ENCODE data around the gene USPL1. TPM values are rescaled to one million over a fixed set of nuclear protein-coding genes. Genes with fewer than 3 reads are reported as not detected.

The USPL1 gene
- polyA plus RNA-seq, 2 of the 4 experiments (the other 2 are of a cell fraction) = 7.6 to 22.7 TPM

GRCh38 chr13:30673669-30674521 lies 56.2 kb downstream of the USPL1 start:
- ChIA-PET CTCF (no interaction called here), POLR2A (no interaction called here)
- Histone ChIP-seq H3K4me3 (peak overlapping the region; percentile 45), H3K4me1 (peaks cover 7% of the 10 kb centered on the region; the same call in 1 of the 3 replicates), H3K9me3 (no peaks in the 10 kb centered on the region), H3K4me2 (peak overlapping the region; percentile 84), H3K27ac (peak overlapping the region; percentile 68 to 89)
- DNase-seq (ENCODE audit: low read depth in 1 of 2, low spot score in 1 of 2) = peak; percentile 55 to 88
- FAIRE-seq = no peak
- peak; percentile 97 for ATAC-seq
- WGBS (ENCODE audit: missing lambda C conversion rate) = 5% methylated on average over 16 of the region's 72 CpGs
- TF ChIP-seq SMC3 (IDR thresholded peaks at IDR 0.05) (peak; percentile 39), HOXA7 (CRISPR knock-in tag; IDR thresholded peaks at IDR 0.05) (no peak), BHLHE40 (IDR thresholded peaks at IDR 0.05; ENCODE audit: low read depth, low read length) (no peak), KDM5A (IDR thresholded peaks at IDR 0.05) (no peak), MAX (IDR thresholded peaks at IDR 0.05) (peak; percentile 96), EHF (CRISPR knock-in tag; IDR thresholded peaks at IDR 0.05) (no peak), RAD21 (conservative IDR thresholded peaks at IDR 0.05 in 1 of 2, IDR thresholded peaks at IDR 0.05 in 1 of 2) (peak in 1 of 2 experiments; percentile 44; a peak in 3 of 5 replicates), SREBF2 (IDR thresholded peaks at IDR 0.05) (peak; percentile 88), JUN (IDR thresholded peaks at IDR 0.05) (peak in 1 of 2 experiments; percentile 56; a peak in 1 of 5 replicates), ZSCAN20 (CRISPR knock-in tag; IDR thresholded peaks at IDR 0.05) (no peak), PHF8 (IDR thresholded peaks at IDR 0.05; ENCODE audit: borderline replicate concordance, low read depth) (peak; percentile 46; the same call in 1 of the 2 replicates), HDAC2 (IDR thresholded peaks at IDR 0.05) (no peak), USF2 (IDR thresholded peaks at IDR 0.05) (peak; percentile 82), ATOH8 (CRISPR knock-in tag; IDR thresholded peaks at IDR 0.05; ENCODE audit: low read depth) (peak; percentile 37; the same call in 1 of the 2 replicates), EHMT2 (IDR thresholded peaks at IDR 0.05; ENCODE audit: low read depth) (no peak), RARB (CRISPR knock-in tag; IDR thresholded peaks at IDR 0.05) (no peak), REST (IDR thresholded peaks at IDR 0.05) (no peak), CBX8 (IDR thresholded peaks at IDR 0.05) (no peak), POLR2A (IDR thresholded peaks at IDR 0.05; ENCODE audit: low read length) (peak; percentile 37), CTCF (IDR thresholded peaks at IDR 0.05) (peak; percentile 50), NPAS2 (CRISPR knock-in tag; IDR thresholded peaks at IDR 0.05; ENCODE audit: borderline replicate concordance) (peak; percentile 47; the same call in 1 of the 2 replicates), CEBPB (IDR thresholded peaks at IDR 0.05) (peak; percentile 46 to 80; a peak in 3 of 4 replicates), FOXS1 (CRISPR knock-in tag; IDR thresholded peaks at IDR 0.05) (no peak), ESRRA (IDR thresholded peaks at IDR 0.05; ENCODE audit: borderline replicate concordance, low read length) (no peak), ZNF302 (CRISPR knock-in tag; IDR thresholded peaks at IDR 0.05) (no peak), E2F6 (IDR thresholded peaks at IDR 0.05; ENCODE audit: borderline replicate concordance, low read depth) (peak; percentile 98), MAZ (IDR thresholded peaks at IDR 0.05; ENCODE audit: borderline replicate concordance, low read depth, low read length) (0 out of 2 replicates have a peak, but pooled peaks have one; percentile 33), MYC (IDR thresholded peaks at IDR 0.05; ENCODE audit: borderline replicate concordance, low read length) (no peak; the same call in 1 of the 2 replicates), BCL3 (IDR thresholded peaks at IDR 0.05) (no peak), TFCP2L1 (CRISPR knock-in tag; IDR thresholded peaks at IDR 0.05) (no peak)

Measured in A549 (cell line).